Colon (tissue), 2 donors: ENCODE results near the gene ADAMTS10.
"Not testable (repeated sequence)": the region's sequence is repeated elsewhere in the genome, so short reads cannot be mapped to it uniquely, and the experiment has no call there.

Experiments
- FAIRE-seq: peaks from 2 replicates; lab custom pipeline; 2012; peaks lifted over from hg19 to GRCh38; lab: Jason Lieb, UNC
- donor health status: control.
- donor health status: control.

Gene ADAMTS10

GRCh38 chr19:8558325-8558724 is 52.2 kb downstream of the ADAMTS10 start:
- no peak for FAIRE-seq

GRCh38 chr19:8557642-8558238 is 52.8 kb downstream of the ADAMTS10 start:
- no peak for FAIRE-seq

- not testable (repeated sequence) for FAIRE-seq
These were observed 56.8 kb downstream of the ADAMTS10 start for GRCh38 chr19:8553729-8554128.

GRCh38 chr19:8552810-8553209 is 57.7 kb downstream of the ADAMTS10 start:
- no peak for FAIRE-seq

GRCh38 chr19:8550070-8550469 is 60.4 kb downstream of the ADAMTS10 start:
- no peak for FAIRE-seq

GRCh38 chr19:8545743-8546142 is 64.8 kb downstream of the ADAMTS10 start:
- FAIRE-seq: no peak

- no peak for FAIRE-seq
These were observed 66.3 kb downstream of the ADAMTS10 start for GRCh38 chr19:8544168-8544567.

GRCh38 chr19:8539621-8540149 is 70.8 kb downstream of the ADAMTS10 start:
- no peak for FAIRE-seq

- no peak for FAIRE-seq
These were observed 73.4 kb downstream of the ADAMTS10 start for GRCh38 chr19:8537099-8537498.

GRCh38 chr19:8536282-8536681 is 74.2 kb downstream of the ADAMTS10 start:
- no peak for FAIRE-seq

GRCh38 chr19:8532225-8532624 is 78.3 kb downstream of the ADAMTS10 start:
- no peak for FAIRE-seq

- FAIRE-seq: no peak
These were observed 79.0 kb downstream of the ADAMTS10 start for GRCh38 chr19:8531470-8531869.
